H9 (cell line): ENCODE data around the gene MARCHF10. TPM values are rescaled to one million over a fixed set of nuclear protein-coding genes. Genes with fewer than 3 reads are reported as not detected.

ENCODE experiments used
- DNase-seq: peaks from one replicate; pipeline ENCODE4 v3.0.0-alpha.2; 2017
- H2AFZ ChIP-seq: one replicate; pipeline ENCODE4 v1.6.1; 2013; ENCODE audit warnings: mild to moderate bottlenecking, low read length, control low read depth, moderate library complexity
- H2AK5ac ChIP-seq: 2 replicates; pipeline ENCODE4 v1.6.1; 2013; ENCODE audit warnings: low read length, control low read depth, mixed read lengths; ENCODE audit not compliant: insufficient read length
- H2BK120ac ChIP-seq: one replicate; pipeline ENCODE4 v1.6.1; 2013; ENCODE audit warnings: low read depth, mild to moderate bottlenecking, low read length, control low read depth, inconsistent platforms; ENCODE audit not compliant: poor library complexity, severe bottlenecking
- H2BK12ac ChIP-seq: 2 replicates; pipeline ENCODE4 v1.6.1; 2013; ENCODE audit warnings: low read length, control low read depth, mixed read lengths, low read depth; ENCODE audit not compliant: insufficient read length
- H2BK15ac ChIP-seq: 2 replicates; pipeline ENCODE4 v1.6.1; 2013; ENCODE audit warnings: low read depth, low read length, control low read depth
- H2BK20ac ChIP-seq: one replicate; pipeline ENCODE4 v1.6.1; 2013; ENCODE audit warnings: low read depth, mild to moderate bottlenecking, low read length, control low read depth, inconsistent platforms; ENCODE audit not compliant: poor library complexity, severe bottlenecking
- H2BK5ac ChIP-seq: 2 replicates; pipeline ENCODE4 v1.6.1; 2013; ENCODE audit warnings: low read length, control low read depth, mixed read lengths; ENCODE audit not compliant: insufficient read length
- H3K14ac ChIP-seq: 2 replicates; pipeline ENCODE4 v1.6.1; 2013; ENCODE audit warnings: low read length, control low read depth; ENCODE audit not compliant: insufficient read depth
- H3K18ac ChIP-seq: 2 replicates; pipeline ENCODE4 v1.6.1; 2013; ENCODE audit warnings: low read depth, mild to moderate bottlenecking, mixed read lengths, low read length, control low read depth; ENCODE audit not compliant: insufficient read length
- H3K23ac ChIP-seq: 2 replicates; pipeline ENCODE4 v1.6.1; 2013; ENCODE audit warnings: low read length, control low read depth, mixed read lengths, low read depth; ENCODE audit not compliant: insufficient read length
- H3K23me2 ChIP-seq: 2 replicates; pipeline ENCODE4 v1.6.1; 2013; ENCODE audit warnings: low read depth, mild to moderate bottlenecking, mixed read lengths, low read length, control low read depth; ENCODE audit not compliant: insufficient read length, poor library complexity, severe bottlenecking
- H3K27ac ChIP-seq: 2 replicates; pipeline ENCODE4 v1.5.1; 2013; ENCODE audit warnings: low read length, control low read depth, mixed read lengths, low read depth; ENCODE audit not compliant: insufficient read length
- H3K27me3 ChIP-seq: 2 replicates; pipeline ENCODE4 v1.6.1; 2013; ENCODE audit warnings: low read length, control low read depth, inconsistent platforms; ENCODE audit not compliant: insufficient read depth
- H3K4ac ChIP-seq: 2 replicates; pipeline ENCODE4 v1.6.1; 2013; ENCODE audit warnings: low read depth, mild to moderate bottlenecking, control low read depth, inconsistent platforms, low read length, moderate library complexity
- H3K4me1 ChIP-seq: 2 replicates; pipeline ENCODE4 v1.6.1; 2013; ENCODE audit warnings: low read length, control low read depth, inconsistent platforms; ENCODE audit not compliant: insufficient read depth
- H3K4me2 ChIP-seq: 2 replicates; pipeline ENCODE4 v1.6.1; 2013; ENCODE audit warnings: low read length, control low read depth, mixed read lengths; ENCODE audit not compliant: insufficient read length, insufficient read depth
- H3K56ac ChIP-seq: 2 replicates; pipeline ENCODE4 v1.6.1; 2013; ENCODE audit warnings: low read depth, mild to moderate bottlenecking, mixed read lengths, low read length, control low read depth; ENCODE audit not compliant: insufficient read length
- H3K79me1 ChIP-seq: 2 replicates; pipeline ENCODE4 v1.6.1; 2013; ENCODE audit warnings: low read depth, mild to moderate bottlenecking, moderate library complexity, low read length, control low read depth, inconsistent platforms; ENCODE audit not compliant: insufficient read depth, poor library complexity, severe bottlenecking
- H3K79me2 ChIP-seq: 2 replicates; pipeline ENCODE4 v1.6.1; 2013; ENCODE audit warnings: low read length, control low read depth, inconsistent platforms; ENCODE audit not compliant: insufficient read depth
- H3K9ac ChIP-seq: 2 replicates; pipeline ENCODE4 v1.6.1; 2013; ENCODE audit warnings: low read length, control low read depth, mixed read lengths; ENCODE audit not compliant: insufficient read length; ENCODE audit errors: extremely low read depth
- H3K9me3 ChIP-seq: one replicate; pipeline ENCODE4 v1.6.1; 2013; ENCODE audit warnings: low read depth, low read length, inconsistent platforms; ENCODE audit not compliant: control insufficient read depth
- H3T11ph ChIP-seq: one replicate; pipeline ENCODE4 v1.6.1; 2013; ENCODE audit warnings: mild to moderate bottlenecking, low read length, control low read depth, inconsistent platforms
- H4K20me1 ChIP-seq: one replicate; pipeline ENCODE4 v1.6.1; 2013; ENCODE audit not compliant: control insufficient read depth, insufficient read length, insufficient read depth
- H4K5ac ChIP-seq: 2 replicates; pipeline ENCODE4 v1.6.1; 2013; ENCODE audit warnings: low read depth, mild to moderate bottlenecking, mixed read lengths, low read length, control low read depth; ENCODE audit not compliant: insufficient read length
- H4K8ac ChIP-seq: replicated peaks from 2 replicates; pipeline ENCODE4 v1.6.1; 2013; ENCODE audit warnings: low read length, control low read depth, mixed read lengths, low read depth; ENCODE audit not compliant: insufficient read length
- H4K91ac ChIP-seq: 2 replicates; pipeline ENCODE4 v1.6.1; 2013; ENCODE audit warnings: low read depth, mild to moderate bottlenecking, moderate library complexity, mixed read lengths, low read length, control low read depth; ENCODE audit not compliant: insufficient read length
- H3K27ac Mint-ChIP-seq, 3 experiments: 2 replicates in 2 of 3; 3 replicates in 1 of 3; pipeline ENCODE4 v1.8.0; 2020 to 2021; ENCODE audit warnings: mixed read lengths in 3 of 3, mild to moderate bottlenecking in 1 of 3, moderate library complexity in 1 of 3
- H3K27me3 Mint-ChIP-seq: 2 replicates; pipeline ENCODE4 v1.8.0; 2021; ENCODE audit warnings: low read depth, mild to moderate bottlenecking, moderate library complexity, mixed read lengths
- H3K36me3 Mint-ChIP-seq, 3 experiments: 2 replicates in 2 of 3; 3 replicates in 1 of 3; pipeline ENCODE4 v1.8.0; 2020 to 2021; ENCODE audit warnings: low read depth in 3 of 3, mixed read lengths in 3 of 3; ENCODE audit not compliant: insufficient read depth in 1 of 3
- H3K4me1 Mint-ChIP-seq, 2 experiments: 2 replicates each; pipeline ENCODE4 v1.8.0; 2020; ENCODE audit warnings: mixed read lengths in 2 of 2
- H3K4me3 Mint-ChIP-seq, 2 experiments: 2 replicates in 1 of 2; 3 replicates in 1 of 2; pipeline ENCODE4 v1.8.0; 2020 to 2021; ENCODE audit warnings: mild to moderate bottlenecking in 2 of 2, mixed read lengths in 2 of 2, moderate library complexity in 1 of 2
- H3K9me3 Mint-ChIP-seq, 2 experiments: 2 replicates in 1 of 2; 3 replicates in 1 of 2; pipeline ENCODE4 v1.8.0; 2020; ENCODE audit warnings: mild to moderate bottlenecking in 2 of 2, mixed read lengths in 2 of 2, moderate library complexity in 1 of 2
- CTCF ChIP-seq: fragments of 200-600 bp; sonication (generic); conservative IDR thresholded peaks from 3 replicates; pipeline ENCODE4 v1.8.0; 2021; ENCODE audit warnings: antibody characterized with exemption, mild to moderate bottlenecking
- WGBS: extraction: QIAGEN DNeasy Blood & Tissue Kit; methylation state at CpG from one replicate; pipeline ENCODE4 v1.1.7; 2013; ENCODE audit warnings: missing lambda C conversion rate, low lambda C conversion rate, mixed read lengths; ENCODE audit not compliant: insufficient read length; ENCODE audit errors: extremely low coverage; 5-methylcytosine and 5-hydroxymethylcytosine counted together
- total RNA-seq: library from RNA; stranded (reverse); gene quantifications from 2 replicates; pipeline ENCODE4 v1.2.1, GENCODE V29; 2021

The MARCHF10 gene
- total RNA-seq, 1 experiment from 2014 or later, result not detected

- H3K4me2 ChIP-seq, result no peak overlapping the region
- peak; percentile 24 for DNase-seq
- H3K4me1 ChIP-seq, result peaks cover 5% of the 10 kb centered on the region
- WGBS, result no CpG with 5 or more reads among the region's 9 CpGs
- no peak overlapping the region for H3K23ac ChIP-seq
- H2BK20ac ChIP-seq, result no peak overlapping the region
- no peak overlapping the region for H2AFZ ChIP-seq
- Mint-ChIP-seq H3K9me3 (peaks cover 16 to 27% of the 10 kb centered on the region in 2 experiments), H3K27ac (0 out of 7 replicates have a peak overlapping the region, but pooled peaks of 1 of the 3 experiments have one; percentile 26), H3K4me3 (peak overlapping the region in 1 of 2 experiments; percentile 33; a peak in 1 of 5 replicates), H3K27me3 (peaks cover 40% of the 10 kb centered on the region), H3K36me3 (peaks cover 7 to 24% (median 21%) of the 10 kb centered on the region in 3 experiments), H3K4me1 (peaks cover 37 to 41% of the 10 kb centered on the region in 2 experiments)
- peaks cover 17% of the 10 kb centered on the region for H3K23me2 ChIP-seq
- no peak overlapping the region for H3K4ac ChIP-seq
- H4K20me1 ChIP-seq, result no peaks in the 10 kb centered on the region
- H4K91ac ChIP-seq, result no peak overlapping the region
- H3K18ac ChIP-seq, result no peak overlapping the region
- no peak overlapping the region for H4K5ac ChIP-seq
- H2AK5ac ChIP-seq, result no peak overlapping the region
- H3K14ac ChIP-seq, result no peak overlapping the region
- H2BK15ac ChIP-seq, result no peak overlapping the region
- no peak overlapping the region for H3K9ac ChIP-seq
- H3T11ph ChIP-seq, result no peak overlapping the region
- H3K79me2 ChIP-seq, result no peaks in the 10 kb centered on the region
- H2BK120ac ChIP-seq, result no peak overlapping the region
- no peak overlapping the region for H2BK5ac ChIP-seq
- no peaks in the 10 kb centered on the region for H3K79me1 ChIP-seq
- H3K56ac ChIP-seq, result no peak overlapping the region
- TF ChIP-seq CTCF, result no peak
- H2BK12ac ChIP-seq, result no peak overlapping the region
- no peak overlapping the region for H4K8ac ChIP-seq
- H3K9me3 ChIP-seq, result no peaks in the 10 kb centered on the region
- no peaks in the 10 kb centered on the region; the same call in 1 of the 2 replicates for H3K27me3 ChIP-seq
- no peak overlapping the region for H3K27ac ChIP-seq
Observed at GRCh38 chr17:62707425-62707739, 100.7 kb downstream of the MARCHF10 start.
